ENCODE measurements around the gene LRP5.
"Not testable (repeated sequence)": the region's sequence is repeated elsewhere in the genome, so short reads cannot be mapped to it uniquely, and the experiment has no call there.

Gene LRP5

DNA sequence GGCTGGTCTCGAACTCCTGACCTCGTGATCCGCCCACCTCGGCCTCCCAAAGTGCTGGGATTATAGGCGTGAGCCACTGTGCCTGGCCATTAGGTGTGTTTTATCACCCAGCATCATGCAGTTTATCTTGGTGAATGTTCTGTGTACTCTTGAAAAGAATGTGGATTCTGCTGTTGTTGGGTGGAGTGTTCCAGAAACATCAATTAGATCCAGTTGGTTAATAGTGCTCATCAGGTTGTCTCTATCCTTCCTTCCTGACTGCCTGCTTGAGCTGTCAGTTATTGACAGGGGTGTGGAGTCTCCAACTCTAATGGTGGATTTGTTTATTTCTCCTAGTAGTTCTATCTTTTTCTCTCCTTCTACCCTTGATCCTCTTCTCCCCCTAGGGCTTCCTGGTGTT, 118.0 kb downstream of the LRP5 start:
- peaks cover 20% of the 10 kb centered on the region for H3K9me3 Mint-ChIP-seq
- no peaks in the 10 kb centered on the region for H3K4me1 Mint-ChIP-seq (ENCODE audit: low read depth)
- DNase-seq (ENCODE audit: low spot score): no peak
- no peaks in the 10 kb centered on the region for H3K27me3 Mint-ChIP-seq (ENCODE audit: low read depth)
- H3K36me3 Mint-ChIP-seq (ENCODE audit: low read depth): peaks cover 17% of the 10 kb centered on the region
- no peak overlapping the region for H3K27ac Mint-ChIP-seq
- H3K4me3 Mint-ChIP-seq: no peak overlapping the region

DNA sequence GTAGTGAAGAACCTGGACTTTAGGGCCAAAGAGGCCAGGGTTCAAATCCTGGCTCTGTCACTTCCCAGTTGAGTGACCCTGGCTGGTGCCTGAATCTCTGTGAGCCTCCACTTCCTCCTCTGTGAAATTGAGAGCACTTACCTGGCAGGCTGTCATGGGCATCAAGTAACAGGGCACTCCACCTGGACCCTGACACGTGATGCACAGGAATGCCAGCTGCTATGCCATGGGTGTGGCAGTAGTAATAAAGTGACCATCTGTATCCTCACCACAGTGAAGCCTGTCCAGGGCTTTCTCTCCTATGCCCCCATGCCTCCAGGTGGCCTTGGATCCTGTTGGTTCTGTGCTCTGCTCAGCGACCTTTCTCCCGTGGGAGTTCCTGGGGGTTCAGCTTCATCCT, 118.4 kb downstream of the LRP5 start:
- Mint-ChIP-seq H3K27ac (no peak overlapping the region), H3K4me3 (no peak overlapping the region), H3K36me3 (ENCODE audit: low read depth) (peaks cover 17% of the 10 kb centered on the region), H3K9me3 (peaks cover 20% of the 10 kb centered on the region), H3K27me3 (ENCODE audit: low read depth) (no peaks in the 10 kb centered on the region), H3K4me1 (ENCODE audit: low read depth) (no peaks in the 10 kb centered on the region)
- DNase-seq (ENCODE audit: low spot score): no peak

DNA sequence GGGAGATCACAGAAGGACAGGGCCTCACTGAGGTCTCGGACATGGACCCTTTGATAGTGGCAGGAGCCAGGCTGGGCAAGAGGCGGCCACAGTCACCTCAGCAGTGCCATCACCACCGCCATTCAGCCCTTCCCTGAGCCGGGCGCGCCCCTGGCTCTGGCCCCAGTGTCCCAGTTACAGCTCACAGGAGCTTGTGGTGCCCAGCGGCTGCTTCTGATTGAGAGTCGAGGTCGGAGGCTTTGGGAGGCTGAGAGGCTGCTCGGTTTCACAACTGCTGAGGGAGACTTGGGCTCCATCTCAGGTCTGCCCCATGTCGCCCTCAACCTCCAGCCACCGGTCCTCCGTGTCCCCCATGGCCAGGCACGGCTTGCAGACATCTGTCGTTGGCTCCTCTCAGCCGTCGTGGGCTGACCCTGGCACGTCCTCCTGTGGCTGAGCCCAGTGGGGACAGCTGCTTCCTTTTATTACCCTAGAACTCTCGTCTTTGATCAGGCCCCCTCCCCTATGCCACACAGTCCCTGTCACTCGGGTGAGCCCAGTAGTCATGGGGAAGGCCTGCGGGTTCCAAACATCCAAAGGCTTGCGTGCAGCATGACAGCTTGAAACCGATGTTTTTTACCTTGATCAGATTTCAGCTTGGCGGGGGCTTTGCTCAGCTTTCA, 119.7 kb downstream of the LRP5 start:
- H3K4me3 Mint-ChIP-seq: no peak overlapping the region
- no peak for DNase-seq (ENCODE audit: low spot score)
- peaks cover 17% of the 10 kb centered on the region for H3K36me3 Mint-ChIP-seq (ENCODE audit: low read depth)
- H3K27ac Mint-ChIP-seq: no peak overlapping the region
- peaks cover 20% of the 10 kb centered on the region for H3K9me3 Mint-ChIP-seq
- H3K4me1 Mint-ChIP-seq (ENCODE audit: low read depth): no peaks in the 10 kb centered on the region
- H3K27me3 Mint-ChIP-seq (ENCODE audit: low read depth): no peaks in the 10 kb centered on the region

DNA sequence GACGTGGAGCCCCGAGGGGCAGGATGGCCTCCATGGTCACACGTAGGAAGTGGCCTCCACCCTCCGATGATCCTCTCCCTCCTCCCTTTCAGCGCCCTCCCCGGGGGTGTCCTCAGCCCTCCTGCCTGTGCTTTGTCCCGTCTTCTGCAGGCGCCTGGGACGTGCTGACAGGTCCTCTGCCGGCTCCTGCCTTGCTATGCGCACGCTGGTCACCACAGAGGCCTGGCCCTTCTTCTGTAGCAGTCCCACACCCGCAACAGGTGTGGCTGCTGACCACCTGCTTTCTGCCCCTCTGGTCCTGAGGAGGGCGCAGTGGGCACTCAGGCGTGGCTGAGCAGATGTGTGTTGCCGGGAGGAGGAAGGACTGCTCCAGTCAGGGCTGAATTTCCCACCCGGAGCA, 120.5 kb downstream of the LRP5 start:
- H3K4me3 Mint-ChIP-seq: no peak overlapping the region
- peaks cover 4% of the 10 kb centered on the region for H3K4me1 Mint-ChIP-seq (ENCODE audit: low read depth)
- H3K27ac Mint-ChIP-seq: no peak overlapping the region
- no peak for DNase-seq (ENCODE audit: low spot score)
- no peaks in the 10 kb centered on the region for H3K27me3 Mint-ChIP-seq (ENCODE audit: low read depth)
- H3K36me3 Mint-ChIP-seq (ENCODE audit: low read depth): peaks cover 17% of the 10 kb centered on the region
- peaks cover 20% of the 10 kb centered on the region for H3K9me3 Mint-ChIP-seq

DNA sequence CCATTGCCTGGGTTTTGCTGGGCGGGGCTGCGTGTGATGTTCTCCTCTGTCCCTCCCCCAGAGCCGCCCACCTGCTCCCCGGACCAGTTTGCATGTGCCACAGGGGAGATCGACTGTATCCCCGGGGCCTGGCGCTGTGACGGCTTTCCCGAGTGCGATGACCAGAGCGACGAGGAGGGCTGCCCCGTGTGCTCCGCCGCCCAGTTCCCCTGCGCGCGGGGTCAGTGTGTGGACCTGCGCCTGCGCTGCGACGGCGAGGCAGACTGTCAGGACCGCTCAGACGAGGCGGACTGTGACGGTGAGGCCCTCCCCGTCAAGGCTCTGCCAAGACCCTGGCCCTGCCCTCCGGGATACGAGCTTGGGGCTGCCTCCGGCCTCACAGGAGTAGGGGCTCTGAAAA, 121.2 kb downstream of the LRP5 start:
- Mint-ChIP-seq H3K36me3 (ENCODE audit: low read depth) (peaks cover 15% of the 10 kb centered on the region), H3K27ac (no peak overlapping the region), H3K27me3 (ENCODE audit: low read depth) (no peaks in the 10 kb centered on the region), H3K4me3 (no peak overlapping the region), H3K4me1 (ENCODE audit: low read depth) (peaks cover 4% of the 10 kb centered on the region), H3K9me3 (peaks cover 17% of the 10 kb centered on the region)
- DNase-seq (ENCODE audit: low spot score): no peak

DNA sequence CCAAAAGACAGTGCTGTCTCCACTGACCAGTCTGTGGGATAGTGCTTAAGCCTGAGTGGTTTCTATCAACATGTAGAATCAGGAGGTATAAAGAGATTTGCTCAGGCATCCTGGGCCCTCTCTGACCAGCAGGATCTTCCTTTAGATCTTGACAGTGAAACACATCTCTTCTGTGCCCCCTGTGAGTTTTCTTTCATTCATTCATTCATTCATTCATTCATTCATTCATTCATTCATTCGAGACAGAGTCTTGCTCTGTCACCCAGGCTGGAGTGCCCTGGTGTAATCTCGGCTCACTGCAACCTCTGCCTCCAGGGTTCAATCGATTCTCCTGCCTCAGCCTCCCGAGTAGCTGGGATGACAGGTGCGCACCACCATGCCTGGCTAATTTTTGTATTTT, 121.8 kb downstream of the LRP5 start:
- not testable (repeated sequence) for H3K27me3 Mint-ChIP-seq (ENCODE audit: low read depth); H3K27ac Mint-ChIP-seq; H3K4me3 Mint-ChIP-seq; H3K4me1 Mint-ChIP-seq (ENCODE audit: low read depth); DNase-seq (ENCODE audit: low spot score)
- peaks cover 13% of the 10 kb centered on the region for H3K36me3 Mint-ChIP-seq (ENCODE audit: low read depth)
- H3K9me3 Mint-ChIP-seq: peaks cover 14% of the 10 kb centered on the region

DNA sequence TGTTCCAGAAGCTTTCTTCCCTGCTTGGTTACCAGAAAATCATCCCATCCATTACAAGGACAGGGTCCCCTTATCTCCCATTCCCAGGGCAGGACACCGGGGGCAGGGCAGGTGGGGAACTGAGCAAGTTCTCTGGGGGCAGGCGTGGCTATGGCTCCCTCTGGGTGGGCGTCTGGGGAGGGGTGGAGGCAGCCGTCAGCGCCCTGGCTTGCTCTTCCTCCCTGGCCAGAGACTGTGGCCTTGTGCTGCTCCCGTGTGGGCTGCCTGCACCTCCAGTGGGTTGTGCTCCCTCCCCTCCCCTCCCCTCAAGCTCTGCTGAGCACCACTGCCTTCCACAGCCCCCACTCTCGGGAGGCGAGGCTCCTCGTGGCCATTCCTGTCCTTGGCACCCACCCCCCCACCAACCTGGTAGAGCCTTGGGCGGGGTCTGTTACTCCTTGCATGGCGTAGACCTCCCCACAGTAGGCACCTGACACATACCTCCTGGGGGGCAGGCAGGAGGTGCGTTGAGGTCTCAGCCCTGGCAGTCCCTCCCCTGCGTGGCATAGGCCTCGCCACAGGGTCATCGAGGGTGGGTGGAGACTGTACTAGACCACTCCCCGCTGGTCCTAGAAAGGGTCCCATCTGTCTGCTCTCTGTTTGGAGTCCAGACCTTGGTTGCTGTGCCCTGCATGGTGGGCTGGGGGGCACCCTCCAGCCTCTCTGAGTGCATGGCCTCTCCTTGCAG, 123.9 kb downstream of the LRP5 start:
- Mint-ChIP-seq H3K4me1 (ENCODE audit: low read depth) (peaks cover 4% of the 10 kb centered on the region), H3K27me3 (ENCODE audit: low read depth) (no peaks in the 10 kb centered on the region), H3K4me3 (no peak overlapping the region), H3K9me3 (no peaks in the 10 kb centered on the region), H3K27ac (no peak overlapping the region), H3K36me3 (ENCODE audit: low read depth) (no peaks in the 10 kb centered on the region)
- no peak for DNase-seq (ENCODE audit: low spot score)

DNA sequence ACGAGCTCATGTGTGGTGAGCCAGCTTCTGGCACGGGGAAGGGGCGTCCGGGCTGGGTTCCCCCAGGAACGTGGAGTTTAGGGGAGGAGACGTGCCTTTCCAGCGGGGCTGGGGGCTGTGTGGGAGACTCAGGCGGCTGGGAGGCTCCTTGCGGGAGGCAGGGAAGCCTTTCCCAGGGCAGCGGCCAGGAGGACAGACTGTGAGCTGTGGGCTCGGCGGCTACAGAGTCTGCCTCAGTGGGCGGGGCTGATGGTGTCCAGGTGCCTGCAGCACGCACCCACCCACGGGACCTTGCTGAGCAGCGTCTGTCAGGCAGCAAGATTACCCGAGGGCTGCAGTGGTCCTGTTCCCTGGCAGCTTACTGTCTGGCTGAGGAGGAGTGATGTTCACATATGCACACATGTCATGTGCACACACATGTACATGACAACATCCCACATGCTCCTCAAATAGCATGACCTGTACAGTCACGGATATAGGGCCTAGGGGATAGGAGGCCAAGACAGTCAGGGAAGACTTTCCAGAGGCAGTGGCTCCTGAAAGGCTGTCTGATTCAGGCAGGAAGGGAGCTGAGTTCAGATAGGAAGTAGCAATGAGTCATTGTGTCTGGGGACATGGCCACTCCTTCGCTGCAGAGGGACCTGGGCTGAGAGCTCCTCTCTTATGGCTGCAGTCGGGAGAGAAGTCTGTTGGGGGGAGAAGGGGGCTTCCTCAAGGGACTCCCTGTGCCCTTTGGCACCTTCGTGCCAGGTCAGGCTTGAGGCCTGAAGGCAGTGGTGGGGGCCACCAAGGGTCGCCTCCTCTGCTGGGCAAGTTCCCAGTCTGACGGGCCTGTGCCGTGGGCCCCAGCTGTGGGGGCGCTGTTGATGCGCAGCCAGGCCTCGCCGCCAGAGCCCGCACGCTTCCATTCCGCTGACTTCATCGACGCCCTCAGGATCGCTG, 124.9 kb downstream of the LRP5 start:
- no peaks in the 10 kb centered on the region for H3K27me3 Mint-ChIP-seq (ENCODE audit: low read depth)
- H3K27ac Mint-ChIP-seq: no peak overlapping the region
- peaks cover 4% of the 10 kb centered on the region for H3K4me1 Mint-ChIP-seq (ENCODE audit: low read depth)
- H3K4me3 Mint-ChIP-seq: no peak overlapping the region
- no peak for DNase-seq (ENCODE audit: low spot score)
- no peaks in the 10 kb centered on the region for H3K36me3 Mint-ChIP-seq (ENCODE audit: low read depth)
- no peaks in the 10 kb centered on the region for H3K9me3 Mint-ChIP-seq

DNA sequence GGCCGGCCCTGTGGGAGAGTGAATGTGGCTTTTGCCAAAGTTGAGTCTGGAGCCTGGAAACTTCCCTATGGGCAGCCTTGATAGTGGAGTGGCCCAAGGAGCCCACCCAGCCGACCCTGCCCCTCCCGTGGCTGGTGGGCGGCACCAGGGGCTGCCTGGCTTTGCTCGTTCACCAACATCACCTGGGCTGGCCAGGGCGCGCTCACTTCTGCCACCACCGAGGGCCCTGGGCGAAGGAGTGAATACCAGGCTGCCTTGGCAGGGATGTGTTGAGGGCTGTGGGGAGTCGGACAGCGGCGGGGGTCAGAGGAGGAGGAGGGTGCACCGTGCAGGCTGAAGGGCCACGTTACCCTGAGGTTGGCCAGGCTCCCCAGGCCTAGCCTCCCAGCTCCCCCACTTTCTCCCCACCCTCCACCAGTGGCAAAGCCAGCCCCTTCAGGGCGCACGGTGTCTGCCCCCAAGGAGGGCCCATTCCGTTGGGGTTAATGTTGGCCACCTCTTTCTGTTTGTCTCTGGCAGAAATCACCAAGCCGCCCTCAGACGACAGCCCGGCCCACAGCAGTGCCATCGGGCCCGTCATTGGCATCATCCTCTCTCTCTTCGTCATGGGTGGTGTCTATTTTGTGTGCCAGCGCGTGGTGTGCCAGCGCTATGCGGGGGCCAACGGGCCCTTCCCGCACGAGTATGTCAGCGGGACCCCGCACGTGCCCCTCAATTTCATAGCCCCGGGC, 125.7 kb downstream of the LRP5 start:
- no peak overlapping the region for H3K27ac Mint-ChIP-seq
- no peaks in the 10 kb centered on the region for H3K9me3 Mint-ChIP-seq
- no peak overlapping the region for H3K4me3 Mint-ChIP-seq
- H3K27me3 Mint-ChIP-seq (ENCODE audit: low read depth): no peaks in the 10 kb centered on the region
- H3K4me1 Mint-ChIP-seq (ENCODE audit: low read depth): peaks cover 4% of the 10 kb centered on the region
- no peaks in the 10 kb centered on the region for H3K36me3 Mint-ChIP-seq (ENCODE audit: low read depth)
- DNase-seq (ENCODE audit: low spot score): no peak

DNA sequence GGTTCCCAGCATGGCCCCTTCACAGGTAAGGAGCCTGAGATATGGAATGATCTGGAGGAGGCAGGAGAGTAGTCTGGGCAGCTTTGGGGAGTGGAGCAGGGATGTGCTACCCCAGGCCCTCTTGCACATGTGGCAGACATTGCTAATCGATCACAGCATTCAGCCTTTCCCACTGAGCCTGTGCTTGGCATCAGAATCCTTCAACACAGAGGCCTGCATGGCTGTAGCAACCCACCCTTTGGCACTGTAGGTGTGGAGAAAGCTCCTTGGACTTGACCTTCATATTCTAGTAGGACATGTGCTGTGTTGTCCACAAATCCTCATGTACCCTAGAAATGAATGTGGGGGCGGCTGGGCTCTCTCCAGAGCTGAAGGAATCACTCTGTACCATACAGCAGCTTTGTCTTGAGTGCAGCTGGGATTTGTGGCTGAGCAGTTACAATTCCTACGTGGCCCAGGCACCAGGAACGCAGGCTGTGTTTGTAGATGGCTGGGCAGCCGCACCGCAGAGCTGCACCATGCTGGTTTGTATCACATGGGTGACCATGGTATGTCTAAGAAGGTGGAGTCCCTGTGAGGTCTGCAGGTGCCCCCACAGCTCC, 126.4 kb downstream of the LRP5 start:
- no peak for DNase-seq (ENCODE audit: low spot score)
- no peaks in the 10 kb centered on the region for H3K27me3 Mint-ChIP-seq (ENCODE audit: low read depth)
- no peak overlapping the region for H3K27ac Mint-ChIP-seq
- no peaks in the 10 kb centered on the region for H3K36me3 Mint-ChIP-seq (ENCODE audit: low read depth)
- H3K4me1 Mint-ChIP-seq (ENCODE audit: low read depth): peaks cover 4% of the 10 kb centered on the region
- no peak overlapping the region for H3K4me3 Mint-ChIP-seq
- H3K9me3 Mint-ChIP-seq: no peaks in the 10 kb centered on the region

DNA sequence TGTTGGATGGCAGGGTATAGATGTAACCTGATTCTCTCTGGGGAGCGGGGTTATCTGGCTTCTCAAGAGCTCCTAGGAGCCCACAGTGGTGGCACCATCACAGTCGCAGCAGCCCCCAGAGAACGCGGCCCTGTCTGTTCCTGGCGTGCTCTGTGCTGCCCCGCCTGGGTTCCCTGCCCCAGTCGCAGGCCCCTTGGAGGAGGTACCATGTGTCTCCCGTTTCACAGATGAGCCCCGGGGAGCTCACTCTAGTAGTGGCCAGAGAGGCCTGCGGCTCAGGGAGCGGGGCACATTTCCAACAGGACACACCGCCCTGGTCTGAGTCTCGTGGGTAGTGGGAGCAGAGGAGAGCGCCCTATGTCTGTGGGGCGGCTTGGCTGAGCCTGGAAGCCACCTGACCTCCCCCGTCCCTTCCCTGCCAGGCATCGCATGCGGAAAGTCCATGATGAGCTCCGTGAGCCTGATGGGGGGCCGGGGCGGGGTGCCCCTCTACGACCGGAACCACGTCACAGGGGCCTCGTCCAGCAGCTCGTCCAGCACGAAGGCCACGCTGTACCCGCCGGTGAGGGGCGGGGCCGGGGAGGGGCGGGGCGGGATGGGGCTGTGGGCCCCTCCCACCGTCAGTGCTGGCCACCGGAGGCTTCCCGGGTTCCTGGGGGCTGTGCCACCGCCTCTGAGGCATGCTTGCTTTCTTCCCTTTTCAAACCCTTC, 127.1 kb downstream of the LRP5 start:
- no peak overlapping the region for H3K27ac Mint-ChIP-seq
- H3K27me3 Mint-ChIP-seq (ENCODE audit: low read depth): no peaks in the 10 kb centered on the region
- no peaks in the 10 kb centered on the region for H3K36me3 Mint-ChIP-seq (ENCODE audit: low read depth)
- no peak overlapping the region for H3K4me3 Mint-ChIP-seq
- no peak for DNase-seq (ENCODE audit: low spot score)
- no peaks in the 10 kb centered on the region for H3K9me3 Mint-ChIP-seq
- H3K4me1 Mint-ChIP-seq (ENCODE audit: low read depth): peaks cover 4% of the 10 kb centered on the region

DNA sequence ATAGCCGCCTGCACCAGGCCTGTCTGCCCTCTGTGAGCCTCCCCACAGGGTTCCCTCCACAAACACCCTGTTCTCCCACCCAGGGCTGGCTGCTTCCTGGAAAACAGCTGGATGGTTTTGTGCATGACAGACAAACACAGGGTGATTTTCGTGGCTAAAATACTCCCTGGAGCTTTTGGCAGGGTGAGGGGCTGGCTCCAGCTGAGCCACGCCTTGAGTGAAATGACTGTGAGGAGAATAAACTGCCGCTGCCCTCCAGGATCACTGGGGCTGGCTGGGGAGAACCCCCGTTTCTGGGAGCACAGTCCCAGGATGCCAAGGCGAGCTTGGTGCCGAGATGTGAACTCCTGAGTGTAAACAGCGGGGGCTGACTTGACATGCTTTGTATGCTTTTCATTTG, 127.8 kb downstream of the LRP5 start:
- no peak for DNase-seq (ENCODE audit: low spot score)
- peaks cover 4% of the 10 kb centered on the region for H3K4me1 Mint-ChIP-seq (ENCODE audit: low read depth)
- no peaks in the 10 kb centered on the region for H3K36me3 Mint-ChIP-seq (ENCODE audit: low read depth)
- no peaks in the 10 kb centered on the region for H3K9me3 Mint-ChIP-seq
- no peak overlapping the region for H3K4me3 Mint-ChIP-seq
- no peak overlapping the region for H3K27ac Mint-ChIP-seq
- no peaks in the 10 kb centered on the region for H3K27me3 Mint-ChIP-seq (ENCODE audit: low read depth)
